HepG2 (cell line): ENCODE measurements around the gene CHCHD6.

Source experiments
- CREB1 ChIP-seq, 2 experiments: fragments of 450-650 bp in 1 of 2; IDR thresholded peaks; 2 replicates each; pipeline ENCODE4 v1.6.1; 2016 to 2017; ENCODE audit warnings: control low read depth in 1 of 2, mild to moderate bottlenecking in 1 of 2, missing compliant biosample characterization in 1 of 2, missing genetic modification characterization in 1 of 2
- JUN ChIP-seq: sonication (generic); formaldehyde crosslinking; IDR thresholded peaks from 2 replicates; pipeline ENCODE4 v1.4.0; 2020; ENCODE audit warnings: mild to moderate bottlenecking, missing genetic modification reagents
- POLR2AphosphoS5 ChIP-seq: IDR thresholded peaks from 2 replicates; pipeline ENCODE4 v1.6.1; 2012; ENCODE audit warnings: low read depth, low read length
- STAT5B ChIP-seq: sonication (generic); formaldehyde crosslinking; IDR thresholded peaks from 2 replicates; pipeline ENCODE4 v1.4.0; 2020; ENCODE audit warnings: missing genetic modification reagents
- ZNF512 ChIP-seq: sonication (generic); formaldehyde crosslinking; IDR thresholded peaks from 2 replicates; pipeline ENCODE4 v1.4.0; 2020; ENCODE audit warnings: mild to moderate bottlenecking, missing genetic modification reagents
- TF ChIP-seq, protein P1 (sequence below): sonication (generic); formaldehyde crosslinking; IDR thresholded peaks from 2 replicates; pipeline ENCODE4 v1.5.0; 2020; ENCODE audit warnings: mild to moderate bottlenecking, missing genetic modification reagents, moderate library complexity
- TF ChIP-seq, protein P2 (sequence below): IDR thresholded peaks from 2 replicates; pipeline ENCODE4 v1.6.1; 2012; ENCODE audit warnings: inconsistent platforms
- TF ChIP-seq, protein P3 (sequence below): fragments of 450-650 bp; IDR thresholded peaks from 2 replicates; pipeline ENCODE4 v1.6.1; 2017

GRCh38 chr3:126850370-126851085 lies 146.5 kb downstream of the CHCHD6 start:
- TF ChIP-seq STAT5B (CRISPR knock-in tag) (no peak), ZNF512 (no peak), CREB1 (IDR thresholded peaks at IDR 0.05) (no peak), CREB1 (CRISPR knock-in tag; IDR thresholded peaks at IDR 0.05) (no peak), POLR2AphosphoS5 (no peak), JUN (CRISPR knock-in tag) (no peak)
- TF ChIP-seq, protein P1, sequence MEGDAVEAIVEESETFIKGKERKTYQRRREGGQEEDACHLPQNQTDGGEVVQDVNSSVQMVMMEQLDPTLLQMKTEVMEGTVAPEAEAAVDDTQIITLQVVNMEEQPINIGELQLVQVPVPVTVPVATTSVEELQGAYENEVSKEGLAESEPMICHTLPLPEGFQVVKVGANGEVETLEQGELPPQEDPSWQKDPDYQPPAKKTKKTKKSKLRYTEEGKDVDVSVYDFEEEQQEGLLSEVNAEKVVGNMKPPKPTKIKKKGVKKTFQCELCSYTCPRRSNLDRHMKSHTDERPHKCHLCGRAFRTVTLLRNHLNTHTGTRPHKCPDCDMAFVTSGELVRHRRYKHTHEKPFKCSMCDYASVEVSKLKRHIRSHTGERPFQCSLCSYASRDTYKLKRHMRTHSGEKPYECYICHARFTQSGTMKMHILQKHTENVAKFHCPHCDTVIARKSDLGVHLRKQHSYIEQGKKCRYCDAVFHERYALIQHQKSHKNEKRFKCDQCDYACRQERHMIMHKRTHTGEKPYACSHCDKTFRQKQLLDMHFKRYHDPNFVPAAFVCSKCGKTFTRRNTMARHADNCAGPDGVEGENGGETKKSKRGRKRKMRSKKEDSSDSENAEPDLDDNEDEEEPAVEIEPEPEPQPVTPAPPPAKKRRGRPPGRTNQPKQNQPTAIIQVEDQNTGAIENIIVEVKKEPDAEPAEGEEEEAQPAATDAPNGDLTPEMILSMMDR (CRISPR knock-in tag), result no peak
- TF ChIP-seq, protein P2, sequence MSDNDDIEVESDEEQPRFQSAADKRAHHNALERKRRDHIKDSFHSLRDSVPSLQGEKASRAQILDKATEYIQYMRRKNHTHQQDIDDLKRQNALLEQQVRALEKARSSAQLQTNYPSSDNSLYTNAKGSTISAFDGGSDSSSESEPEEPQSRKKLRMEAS, result no peak
- TF ChIP-seq, protein P3, sequence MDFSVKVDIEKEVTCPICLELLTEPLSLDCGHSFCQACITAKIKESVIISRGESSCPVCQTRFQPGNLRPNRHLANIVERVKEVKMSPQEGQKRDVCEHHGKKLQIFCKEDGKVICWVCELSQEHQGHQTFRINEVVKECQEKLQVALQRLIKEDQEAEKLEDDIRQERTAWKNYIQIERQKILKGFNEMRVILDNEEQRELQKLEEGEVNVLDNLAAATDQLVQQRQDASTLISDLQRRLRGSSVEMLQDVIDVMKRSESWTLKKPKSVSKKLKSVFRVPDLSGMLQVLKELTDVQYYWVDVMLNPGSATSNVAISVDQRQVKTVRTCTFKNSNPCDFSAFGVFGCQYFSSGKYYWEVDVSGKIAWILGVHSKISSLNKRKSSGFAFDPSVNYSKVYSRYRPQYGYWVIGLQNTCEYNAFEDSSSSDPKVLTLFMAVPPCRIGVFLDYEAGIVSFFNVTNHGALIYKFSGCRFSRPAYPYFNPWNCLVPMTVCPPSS, result no peak
